Pancreas (tissue), 10 donors: ENCODE results near the gene ZNF726. TPM values are rescaled to one million over a fixed set of nuclear protein-coding genes. Genes with fewer than 3 reads are reported as not detected.
"Not testable (repeated sequence)": the region's sequence is repeated elsewhere in the genome, so short reads cannot be mapped to it uniquely, and the experiment has no call there.

Source experiments
- ATAC-seq, 4 donors: fragments of 200-7000 bp; cut with Tn5 transposase; one replicate each; pipeline versions ENCODE4 v1.8.0 to v1.9.1; 2020; ENCODE audit warnings: mild to moderate bottlenecking in 4 of 4, moderate library complexity in 4 of 4
- DNase-seq, 6 donors: peaks; one replicate each; pipeline ENCODE4 v3.0.0-alpha.2; 2020
- FAIRE-seq: peaks from 2 replicates; lab custom pipeline; 2012; peaks lifted over from hg19 to GRCh38; lab: Jason Lieb, UNC
- H3K27ac ChIP-seq, 4 donors: fragments of 200-600 bp; sonication (generic); 1 replicate in 3 of 4; 2 replicates in 1 of 4; pipeline versions ENCODE4 v1.5.0 to v1.8.0; 2020
- H3K27me3 ChIP-seq, 4 donors: fragments of 200-600 bp; one replicate each; pipeline ENCODE4 v1.8.0; 2021
- H3K36me3 ChIP-seq, 3 donors: fragments of 200-600 bp; sonication (generic) in 1 of 3; one replicate each; pipeline versions ENCODE4 v1.5.0 to v1.8.0; 2020 to 2021
- H3K4me1 ChIP-seq, 3 donors: fragments of 200-600 bp; one replicate each; pipeline ENCODE4 v1.8.0; 2021
- H3K4me3 ChIP-seq, 4 donors: fragments of 200-600 bp; sonication (generic) in 2 of 4; one replicate each; pipeline versions ENCODE4 v1.5.0 to v1.8.0; 2020 to 2021
- H3K9me3 ChIP-seq, 4 donors: fragments of 200-600 bp; one replicate each; pipeline ENCODE4 v1.8.0; 2021
- WGBS, 2 donors: extraction: QIAGEN DNeasy Blood & Tissue Kit; methylation state at CpG; one replicate each; pipeline ENCODE4 v1.1.7; 2013; 5-methylcytosine and 5-hydroxymethylcytosine counted together
- intact Hi-C, 3 donors: fragments of 100-400 bp; cut with DNase I; formaldehyde crosslinking; loops; one replicate each; pipeline versions ENCODE4 v1.11.1 to v1.14.2; 2022
- polyA plus RNA-seq, 2 donors: library from polyadenylated mRNA; stranded (reverse); fragments of 200-250 nt; gene quantifications; one replicate each; pipeline ENCODE4 v1.2.3, GENCODE V29; 2013
- total RNA-seq, 6 donors: library from RNA; stranded (reverse); fragmentation: NEBNext Ultra II Directional in 4 of 6; extraction: Animal tissue kit (Norgen Biotek cat#: 25700) in 4 of 6; gene quantifications; one replicate each; pipeline versions ENCODE4 v1.2.1 to v1.2.4, GENCODE V29; 2021 to 2023
- TF ChIP-seq, protein P1 (sequence below), 4 donors: fragments of 200-600 bp; sonication (generic) in 3 of 4; IDR thresholded peaks; one replicate each; pipeline versions ENCODE4 v1.5.0 to v1.8.0; 2021; ENCODE audit warnings: antibody characterized with exemption in 4 of 4
- donor health status: healthy with polysubstance abuse.
- donor health status: DM: no; HTN: no; CAD: no; lungs with moderate emphysema.
- donor health status: DM: no; HTN: no; CAD: no.
- donor health status: control.
- donor health status: control.
- donor health status: Bipolar disorder and iron deficiency.
- donor health status: DM: yes; HTN: yes; CAD: no.
- donor health status: DM: no; HTN: no; CAD: no.
- donor health status: DM: no; HTN: no; CAD: no.
- donor health status: DM: yes; HTN: yes; CAD: no.

Gene ZNF726
- total and polyA plus RNA-seq, 8 donors, result 0.51 to 1.4 (median 0.71) TPM

DNA sequence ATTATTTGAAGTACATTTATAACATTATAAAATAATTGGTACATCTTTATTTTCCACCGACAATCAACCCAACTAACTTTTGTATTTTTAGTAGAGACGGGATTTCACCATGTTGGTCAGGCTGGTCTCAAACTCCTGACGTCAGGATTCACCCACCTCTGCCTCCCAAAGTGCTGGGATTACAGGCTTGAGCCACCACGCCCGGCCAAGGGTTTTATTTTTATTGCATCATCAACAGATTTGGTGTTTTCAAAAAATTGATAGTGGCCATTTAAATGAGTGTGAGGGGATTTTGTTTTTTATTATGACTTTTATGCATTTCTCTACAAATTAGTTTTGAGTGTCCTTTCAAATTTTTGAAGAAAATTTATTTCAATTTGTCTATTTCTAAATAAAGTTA is 10.6 kb downstream of the ZNF726 start:
- ATAC-seq, result no peak
- intact Hi-C loops, result no loop called here
- Histone ChIP-seq H3K27me3 (no peaks in the 10 kb centered on the region), H3K9me3 (no peaks in the 10 kb centered on the region), H3K4me1 (no peaks in the 10 kb centered on the region), H3K27ac (no peak overlapping the region), H3K4me3 (no peak overlapping the region), H3K36me3 (no peaks in the 10 kb centered on the region)
- no peak for DNase-seq
- TF ChIP-seq, protein P1, sequence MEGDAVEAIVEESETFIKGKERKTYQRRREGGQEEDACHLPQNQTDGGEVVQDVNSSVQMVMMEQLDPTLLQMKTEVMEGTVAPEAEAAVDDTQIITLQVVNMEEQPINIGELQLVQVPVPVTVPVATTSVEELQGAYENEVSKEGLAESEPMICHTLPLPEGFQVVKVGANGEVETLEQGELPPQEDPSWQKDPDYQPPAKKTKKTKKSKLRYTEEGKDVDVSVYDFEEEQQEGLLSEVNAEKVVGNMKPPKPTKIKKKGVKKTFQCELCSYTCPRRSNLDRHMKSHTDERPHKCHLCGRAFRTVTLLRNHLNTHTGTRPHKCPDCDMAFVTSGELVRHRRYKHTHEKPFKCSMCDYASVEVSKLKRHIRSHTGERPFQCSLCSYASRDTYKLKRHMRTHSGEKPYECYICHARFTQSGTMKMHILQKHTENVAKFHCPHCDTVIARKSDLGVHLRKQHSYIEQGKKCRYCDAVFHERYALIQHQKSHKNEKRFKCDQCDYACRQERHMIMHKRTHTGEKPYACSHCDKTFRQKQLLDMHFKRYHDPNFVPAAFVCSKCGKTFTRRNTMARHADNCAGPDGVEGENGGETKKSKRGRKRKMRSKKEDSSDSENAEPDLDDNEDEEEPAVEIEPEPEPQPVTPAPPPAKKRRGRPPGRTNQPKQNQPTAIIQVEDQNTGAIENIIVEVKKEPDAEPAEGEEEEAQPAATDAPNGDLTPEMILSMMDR (IDR thresholded peaks at IDR 0.05), result no peak
- FAIRE-seq, result no peak
- 82 to 92% methylated on average over 5 of the region's 5 CpGs for WGBS, 2 donors

DNA sequence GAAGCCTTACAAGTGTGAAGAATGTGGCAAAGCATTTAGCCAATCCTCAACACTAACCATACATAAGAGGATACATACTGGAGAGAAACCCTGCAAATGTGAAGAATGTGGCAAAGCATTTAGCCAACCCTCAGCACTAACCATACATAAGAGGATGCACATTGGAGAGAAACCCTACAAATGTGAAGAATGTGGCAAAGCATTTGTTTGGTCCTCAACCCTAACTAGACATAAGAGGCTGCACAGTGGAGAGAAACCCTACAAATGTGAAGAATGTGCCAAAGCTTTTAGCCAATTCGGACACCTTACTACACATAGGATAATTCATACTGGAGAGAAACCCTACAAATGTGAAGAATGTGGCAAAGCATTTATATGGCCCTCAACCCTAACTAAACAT is 18.2 kb downstream of the ZNF726 start:
- TF ChIP-seq, protein P1 (IDR thresholded peaks at IDR 0.05), result no peak
- Histone ChIP-seq H3K4me3 (no peak overlapping the region), H3K4me1 (no peaks in the 10 kb centered on the region), H3K27me3 (no peaks in the 10 kb centered on the region), H3K27ac (no peak overlapping the region), H3K36me3 (no peaks in the 10 kb centered on the region), H3K9me3 (peaks cover 0 to 5% (median 0%) of the 10 kb centered on the region in 4 donors)
- ATAC-seq (no peak), FAIRE-seq (no peak), DNase-seq (no peak)
- WGBS, 2 donors, result 60 to 91% methylated on average over 1 of the region's 1 CpG
- intact Hi-C loops, result no loop called here

DNA sequence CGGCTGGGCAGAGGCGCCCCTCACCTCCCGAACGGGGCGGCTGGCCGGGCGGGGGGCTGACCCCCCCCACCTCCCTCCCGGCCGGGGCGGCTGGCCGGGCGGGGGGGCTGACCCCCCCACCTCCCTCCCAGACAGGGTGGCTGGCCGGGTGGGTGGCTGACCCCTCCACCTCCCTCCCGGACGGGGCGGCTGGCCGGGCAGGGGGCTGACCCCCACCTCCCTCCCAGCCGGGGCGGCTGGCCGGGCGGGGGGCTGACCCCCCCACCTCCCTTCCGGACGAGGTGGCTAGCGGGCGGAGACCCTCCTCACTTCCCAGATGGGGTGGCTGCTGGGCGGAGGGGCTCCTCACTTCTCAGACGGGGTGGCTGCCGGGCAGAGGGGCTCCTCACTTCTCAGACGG is 22.3 kb downstream of the ZNF726 start:
- peak in 1 of 6 donors; percentile 51 for DNase-seq
- H3K27me3 ChIP-seq, H3K36me3 ChIP-seq, H3K4me3 ChIP-seq, H3K27ac ChIP-seq, H3K9me3 ChIP-seq, H3K4me1 ChIP-seq, intact Hi-C loops, ATAC-seq, FAIRE-seq: not testable (repeated sequence)
- 93% methylated on average over 18 to 28 of the region's 29 CpGs for WGBS, 2 donors

DNA sequence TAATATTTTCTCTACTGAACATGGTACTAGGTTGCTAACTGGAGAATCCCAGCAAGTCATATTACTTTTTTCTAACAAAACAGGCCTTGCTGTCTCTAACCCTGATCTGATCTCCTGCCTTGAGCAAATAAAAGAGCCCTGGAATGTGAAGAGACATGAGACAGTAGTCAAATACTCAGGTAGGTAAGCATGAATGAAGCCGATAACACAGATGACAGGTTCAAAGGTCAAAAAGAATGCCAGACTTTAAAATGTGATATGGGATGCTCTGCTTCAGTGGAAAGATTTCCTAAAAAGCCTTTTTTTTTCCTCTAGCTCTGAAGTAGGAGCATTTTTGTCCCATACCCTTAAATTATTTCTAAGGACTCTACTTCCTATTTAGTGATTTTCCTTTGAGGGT is 28.7 kb downstream of the ZNF726 start:
- no peaks in the 10 kb centered on the region for H3K9me3 ChIP-seq
- H3K36me3 ChIP-seq, result no peaks in the 10 kb centered on the region
- H3K27me3 ChIP-seq, result no peaks in the 10 kb centered on the region
- H3K27ac ChIP-seq, result no peak overlapping the region
- no peak overlapping the region for H3K4me3 ChIP-seq
- WGBS, 2 donors, result 23 to 43% methylated on average over 1 of the region's 1 CpG
- TF ChIP-seq, protein P1 (IDR thresholded peaks at IDR 0.05), result no peak
- H3K4me1 ChIP-seq, result no peaks in the 10 kb centered on the region
- DNase-seq, result no peak
- no peak for ATAC-seq
- intact Hi-C loops, result no loop called here
- FAIRE-seq, result no peak

DNA sequence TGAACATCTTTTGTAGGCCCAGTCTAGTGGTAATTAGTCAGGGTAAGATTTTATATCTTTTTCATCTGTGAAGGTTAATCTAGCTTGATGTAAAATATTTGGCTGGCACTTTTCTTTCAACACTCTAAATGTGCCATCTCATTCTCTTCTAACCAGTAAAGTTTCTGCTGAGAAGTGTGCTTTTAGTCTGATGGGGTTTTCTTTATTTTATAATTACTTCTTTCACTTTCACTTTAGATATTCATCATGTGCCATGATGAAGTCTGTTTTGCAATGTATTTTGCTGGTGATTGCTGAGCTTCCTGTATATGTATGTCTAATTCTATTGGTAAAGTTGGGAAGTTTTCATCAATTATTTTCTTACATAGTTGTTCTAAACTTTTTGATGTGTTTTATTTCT is 31.9 kb downstream of the ZNF726 start:
- H3K27ac ChIP-seq, result no peak overlapping the region
- intact Hi-C loops, result no loop called here
- TF ChIP-seq, protein P1 (IDR thresholded peaks at IDR 0.05), result no peak
- no peaks in the 10 kb centered on the region for H3K4me1 ChIP-seq
- H3K27me3 ChIP-seq, result no peaks in the 10 kb centered on the region
- FAIRE-seq (no peak), ATAC-seq (no peak), DNase-seq (no peak)
- no peak overlapping the region for H3K4me3 ChIP-seq
- H3K36me3 ChIP-seq, result no peaks in the 10 kb centered on the region
- no peaks in the 10 kb centered on the region for H3K9me3 ChIP-seq

DNA sequence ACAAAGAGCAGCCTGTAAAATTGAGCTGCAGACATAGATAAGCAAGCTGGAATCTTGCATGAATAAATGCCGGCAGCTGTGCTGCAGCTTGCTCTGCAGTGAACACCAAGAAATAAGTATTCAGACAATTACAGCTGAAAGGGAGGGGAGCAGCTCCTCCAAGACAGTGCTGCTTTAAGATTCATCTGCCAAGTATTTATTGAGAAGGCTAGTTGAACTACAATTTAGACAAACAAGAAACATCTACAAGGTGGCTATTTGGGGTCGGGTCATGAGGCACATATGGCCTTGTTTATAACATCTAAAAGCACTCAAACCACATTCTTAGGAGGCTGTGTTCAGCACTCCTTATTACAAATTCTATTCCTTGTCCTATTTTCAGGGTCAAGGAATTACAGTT is 34.9 kb downstream of the ZNF726 start:
- Histone ChIP-seq H3K4me1 (no peaks in the 10 kb centered on the region), H3K27me3 (no peaks in the 10 kb centered on the region), H3K36me3 (no peaks in the 10 kb centered on the region), H3K9me3 (no peaks in the 10 kb centered on the region), H3K27ac (no peak overlapping the region), H3K4me3 (no peak overlapping the region)
- ATAC-seq (no peak), DNase-seq (no peak), FAIRE-seq (no peak)
- TF ChIP-seq, protein P1 (IDR thresholded peaks at IDR 0.05), result no peak
- WGBS, 2 donors, result 60 to 66% methylated on average over 2 of the region's 2 CpGs
- intact Hi-C loops, result no loop called here
